GM19438 (cell line): Measurements from ENCODE around the gene ADD1.

ENCODE experiments used
- ATAC-seq: cut with Tn5 transposase; IDR thresholded peaks from one replicate; pipeline ENCODE4 v1.9.1; 2021; ENCODE audit warnings: low read depth; ENCODE audit not compliant: unreplicated experiment

ADD1 gene

GRCh38 chr4:2855584-2855983 lies 11.9 kb downstream of the ADD1 start:
- ATAC-seq: no peak

- no peak for ATAC-seq
These were observed 12.6 kb downstream of the ADD1 start for GRCh38 chr4:2856266-2856665.

GRCh38 chr4:2857349-2857927 lies 13.8 kb downstream of the ADD1 start:
- ATAC-seq: no peak

GRCh38 chr4:2858451-2859217 lies 15.0 kb downstream of the ADD1 start:
- ATAC-seq: no peak

GRCh38 chr4:2859514-2859913 lies 15.9 kb downstream of the ADD1 start:
- no peak for ATAC-seq

GRCh38 chr4:2860391-2861348 lies 17.0 kb downstream of the ADD1 start:
- ATAC-seq: no peak

- ATAC-seq: no peak
These were observed 18.2 kb downstream of the ADD1 start for GRCh38 chr4:2861631-2862436.

- no peak for ATAC-seq
These were observed 18.9 kb downstream of the ADD1 start for GRCh38 chr4:2862528-2862927.

GRCh38 chr4:2863649-2864048 lies 20.0 kb downstream of the ADD1 start:
- no peak for ATAC-seq

- ATAC-seq: no peak
These were observed 21.6 kb downstream of the ADD1 start for GRCh38 chr4:2865196-2865780.

GRCh38 chr4:2866160-2866861 lies 22.7 kb downstream of the ADD1 start:
- ATAC-seq: no peak

- ATAC-seq: no peak
These were observed 23.2 kb downstream of the ADD1 start for GRCh38 chr4:2866891-2867290.

- ATAC-seq: no peak
These were observed 24.3 kb downstream of the ADD1 start for GRCh38 chr4:2867758-2868491.

- no peak for ATAC-seq
These were observed 25.3 kb downstream of the ADD1 start for GRCh38 chr4:2868877-2869487.

GRCh38 chr4:2869659-2870058 lies 26.0 kb downstream of the ADD1 start:
- ATAC-seq: no peak

- no peak for ATAC-seq
These were observed 26.4 kb downstream of the ADD1 start for GRCh38 chr4:2870082-2870481.

GRCh38 chr4:2871466-2871865 lies 27.8 kb downstream of the ADD1 start:
- no peak for ATAC-seq

- ATAC-seq: no peak
These were observed 28.3 kb downstream of the ADD1 start for GRCh38 chr4:2871911-2872310.
